ENCODE results near the gene SEPHS2.
A peak's percentile ranks its signal among the peaks of the same experiment; 100 is the strongest.
"Not testable (repeated sequence)": the region's sequence is repeated elsewhere in the genome, so short reads cannot be mapped to it uniquely, and the experiment has no call there.

The SEPHS2 gene

GRCh38 chr16:30445408-30446202 lies at the start of gene SEPHS2:
Gene SEPHS2 (minus strand): TSS chr16:30445874. CDS start chr16:30445727, 147 bp downstream.
- DNase-seq (ENCODE audit: low read depth in 3 of 3): peak; percentile 87 to 98 (median 93)

- DNase-seq (ENCODE audit: low read depth in 3 of 3): no peak
Observed at GRCh38 chr16:30494709-30495108, 49.0 kb upstream of the SEPHS2 start.

GRCh38 chr16:30493941-30494488 lies 48.3 kb upstream of the SEPHS2 start:
- no peak for DNase-seq (ENCODE audit: low read depth in 3 of 3)

GRCh38 chr16:30491744-30492308 lies 46.2 kb upstream of the SEPHS2 start:
- no peak for DNase-seq (ENCODE audit: low read depth in 3 of 3)

DNA sequence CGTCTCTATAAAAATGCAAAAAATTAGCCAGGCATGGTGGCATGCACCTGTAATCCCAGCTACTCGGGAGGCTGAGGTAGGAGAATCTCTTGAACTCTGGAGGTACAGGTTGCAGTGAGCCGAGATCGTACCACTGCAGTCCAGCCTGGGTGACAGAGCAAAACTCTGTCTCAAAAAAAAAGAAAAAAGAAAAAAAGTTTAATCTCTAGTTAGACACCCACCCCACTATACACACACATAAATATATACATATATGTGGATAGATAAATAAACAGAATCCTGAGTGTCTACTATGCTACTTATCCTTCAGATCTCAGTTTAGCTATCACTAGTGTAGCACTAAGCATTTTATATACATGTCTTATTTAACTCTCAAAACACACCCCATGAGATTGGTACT lies 45.6 kb upstream of the SEPHS2 start:
- DNase-seq (ENCODE audit: low read depth in 3 of 3): no peak

- DNase-seq (ENCODE audit: low read depth in 3 of 3): no peak
Observed at GRCh38 chr16:30490210-30490609, 44.5 kb upstream of the SEPHS2 start.

- DNase-seq (ENCODE audit: low read depth in 3 of 3): no peak
Observed at GRCh38 chr16:30488764-30489605, 43.3 kb upstream of the SEPHS2 start.

DNA sequence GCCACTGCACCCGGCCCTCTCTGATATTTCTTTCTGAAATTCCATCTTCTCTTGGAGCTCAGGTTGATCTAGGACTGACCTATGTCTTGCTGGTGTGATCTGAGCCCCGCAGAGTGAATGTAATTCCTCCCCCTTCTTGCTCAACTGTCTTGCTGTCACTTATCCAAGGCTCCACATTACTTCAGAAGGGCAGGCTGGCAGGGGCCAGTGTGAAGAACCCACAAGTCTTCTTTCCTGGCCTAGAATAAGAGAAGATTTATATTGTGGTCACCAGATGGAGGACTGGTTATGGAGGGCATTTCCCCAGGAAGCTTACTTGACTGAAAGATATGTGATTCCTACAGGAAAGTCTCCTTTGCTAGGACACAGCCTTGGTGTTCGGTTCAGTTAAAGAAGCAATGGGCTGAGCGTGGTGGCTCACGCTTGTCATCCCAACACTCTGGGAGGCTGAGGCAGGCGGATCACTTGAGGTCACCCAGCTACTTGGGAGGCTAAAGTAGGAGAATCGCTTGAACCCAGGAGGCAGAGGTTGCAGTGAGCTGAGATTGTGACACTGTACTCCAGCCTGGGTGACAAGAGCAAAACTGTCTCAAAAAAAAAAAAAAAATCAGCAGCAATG lies 40.3 kb upstream of the SEPHS2 start:
- no peak for DNase-seq (ENCODE audit: low read depth in 3 of 3)

- no peak for DNase-seq (ENCODE audit: low read depth in 3 of 3)
Observed at GRCh38 chr16:30484887-30485286, 39.2 kb upstream of the SEPHS2 start.

GRCh38 chr16:30482366-30482765 lies 36.7 kb upstream of the SEPHS2 start:
- DNase-seq (ENCODE audit: low read depth in 3 of 3): no peak

GRCh38 chr16:30481381-30481780 lies 35.7 kb upstream of the SEPHS2 start:
- DNase-seq (ENCODE audit: low read depth in 3 of 3): no peak

GRCh38 chr16:30478766-30479478 lies 33.2 kb upstream of the SEPHS2 start:
- DNase-seq (ENCODE audit: low read depth in 3 of 3): no peak

- DNase-seq (ENCODE audit: low read depth in 3 of 3): not testable (repeated sequence)
Observed at GRCh38 chr16:30477773-30478172, 32.1 kb upstream of the SEPHS2 start.

DNA sequence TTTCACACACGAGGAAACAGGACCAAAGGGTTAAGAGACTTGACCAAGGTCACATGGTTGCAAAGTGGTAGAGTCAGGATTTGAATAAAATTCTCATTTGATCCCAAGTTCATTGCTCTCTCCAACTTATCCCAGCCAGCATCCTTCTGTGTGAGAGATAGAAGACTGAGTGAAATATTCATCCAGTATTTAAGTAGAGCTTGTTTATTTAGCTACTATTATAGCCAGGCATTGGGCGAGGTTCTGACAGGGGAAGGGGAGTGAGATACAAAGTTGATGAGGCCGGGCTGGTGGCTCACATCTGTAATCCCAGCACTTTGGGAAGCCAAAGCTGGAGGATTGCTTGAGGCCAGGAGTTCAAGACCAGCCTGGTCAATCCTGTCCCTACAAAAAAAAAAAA lies 31.3 kb upstream of the SEPHS2 start:
- DNase-seq (ENCODE audit: low read depth in 3 of 3): no peak

GRCh38 chr16:30474684-30475083 lies 29.0 kb upstream of the SEPHS2 start:
- no peak for DNase-seq (ENCODE audit: low read depth in 3 of 3)

DNA sequence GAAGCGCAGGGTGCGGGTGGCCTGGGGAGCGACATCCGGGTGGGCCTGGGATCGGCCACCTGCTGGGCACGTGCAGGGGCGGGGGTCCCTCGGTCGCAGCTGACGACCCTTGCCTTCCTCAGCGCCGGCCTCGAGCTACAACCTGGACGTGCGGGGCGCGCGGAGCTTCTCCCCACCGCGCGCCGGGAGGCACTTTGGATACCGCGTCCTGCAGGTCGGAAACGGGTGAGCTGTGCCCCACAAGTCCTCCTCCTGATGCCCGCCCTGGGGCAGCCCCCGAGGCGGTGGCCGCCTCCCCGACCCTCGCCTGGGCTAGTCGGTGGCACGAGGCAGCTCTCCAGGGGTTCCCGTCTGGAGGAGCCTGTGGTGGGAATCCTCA lies 28.4 kb upstream of the SEPHS2 start:
- no peak for DNase-seq (ENCODE audit: low read depth in 3 of 3)

DNA sequence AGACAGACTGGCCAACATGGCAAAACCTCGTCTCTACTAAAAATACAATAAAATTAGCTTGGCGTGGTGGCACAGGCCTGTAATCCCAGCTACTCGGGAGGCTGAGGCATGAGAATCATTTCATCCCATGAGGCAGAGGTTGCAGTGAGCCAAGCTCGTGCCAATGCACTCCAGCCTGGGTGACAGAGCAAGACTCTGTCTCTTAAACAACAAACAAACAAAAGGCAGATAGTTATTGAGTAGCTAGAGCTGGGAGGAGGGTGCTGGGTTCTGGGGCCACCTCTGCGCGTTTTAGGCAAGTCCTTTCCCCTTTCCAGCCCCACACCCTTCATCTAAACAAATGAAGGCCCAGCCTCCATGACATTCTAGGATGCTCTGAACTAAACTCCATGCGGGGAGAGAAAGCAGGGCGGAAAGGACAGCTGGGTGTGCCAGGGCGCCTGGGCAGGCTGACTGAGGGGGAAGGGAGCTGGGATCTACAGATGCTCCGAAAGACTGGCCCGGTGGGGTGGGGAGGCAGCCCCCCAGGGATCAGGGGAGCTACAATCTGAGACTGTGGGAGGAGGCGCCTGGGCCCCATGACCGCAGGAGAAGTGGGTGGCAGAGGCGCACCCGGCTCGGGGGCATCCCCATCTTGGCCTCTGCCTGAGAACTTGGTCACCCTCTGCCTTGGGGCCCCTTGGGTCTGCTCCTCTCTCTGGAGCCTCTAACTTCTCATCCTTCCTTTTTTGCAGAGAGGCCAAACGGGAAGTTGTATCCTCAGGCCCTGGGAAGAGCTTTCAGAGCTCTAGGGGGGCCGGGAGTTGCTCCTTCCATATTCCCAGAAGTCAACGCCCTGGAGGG lies 27.8 kb upstream of the SEPHS2 start:
- DNase-seq (ENCODE audit: low read depth in 3 of 3): peak; percentile 44 to 69 (median 45)

- DNase-seq (ENCODE audit: low read depth in 3 of 3): peak; percentile 71 to 83 (median 71)
Observed at GRCh38 chr16:30472328-30472942, 26.8 kb upstream of the SEPHS2 start, which contains the start of gene ITGAL. Gene ITGAL (plus strand): TSS chr16:30472742. CDS start chr16:30472838, 96 bp downstream.

DNA sequence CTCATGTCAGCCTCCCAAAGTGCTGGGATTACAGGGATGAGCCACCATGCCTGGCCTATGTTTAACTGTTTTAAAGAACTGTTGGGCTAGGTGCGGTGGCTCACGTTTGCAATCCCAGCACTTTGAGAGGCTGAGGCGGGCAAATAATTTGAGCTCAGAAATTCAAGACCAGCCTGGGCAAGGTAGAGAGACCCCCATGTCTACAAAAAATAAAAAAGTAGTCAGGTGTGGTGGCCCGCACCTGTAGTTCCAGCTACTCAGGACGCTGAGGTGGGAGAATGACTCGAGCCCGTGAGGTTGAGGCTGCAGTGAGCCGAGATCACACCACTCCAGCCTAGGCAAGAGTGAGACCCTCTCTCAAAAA lies 24.9 kb upstream of the SEPHS2 start:
- DNase-seq (ENCODE audit: low read depth in 3 of 3): no peak

- no peak for DNase-seq (ENCODE audit: low read depth in 3 of 3)
Observed at GRCh38 chr16:30470170-30470512, 24.5 kb upstream of the SEPHS2 start.
